Measurements from ENCODE around the gene STYXL2.

Gene STYXL2

DNA sequence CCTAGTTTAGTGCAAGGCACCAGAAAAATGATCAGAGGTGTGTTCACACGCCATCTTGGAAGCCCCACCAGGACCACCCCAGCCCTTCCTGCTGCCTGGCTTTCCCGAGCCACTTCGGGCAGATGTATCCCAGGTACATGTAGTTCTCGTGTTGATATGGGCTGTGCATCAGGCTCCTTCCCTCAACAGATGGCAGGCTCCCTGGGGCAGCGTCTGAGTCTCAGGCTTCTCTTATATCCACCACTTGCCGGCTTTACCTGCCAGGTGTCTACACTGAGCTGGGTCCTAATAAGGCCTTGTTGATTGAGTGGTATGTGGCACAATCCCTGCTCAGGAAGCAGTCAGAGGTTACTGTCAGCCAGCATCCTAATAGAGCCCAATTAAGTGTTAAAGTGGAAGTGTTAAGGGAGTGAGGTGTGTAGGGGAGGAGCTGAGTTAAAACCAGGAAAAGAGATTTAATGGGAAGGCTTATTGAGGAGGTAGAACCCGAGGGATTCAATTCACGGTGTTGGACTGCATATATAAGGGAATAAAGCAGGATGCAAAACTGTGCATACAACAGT lies 12.2 kb upstream of the STYXL2 start:
- DNase-seq (ENCODE audit: low read depth) = no peak

DNA sequence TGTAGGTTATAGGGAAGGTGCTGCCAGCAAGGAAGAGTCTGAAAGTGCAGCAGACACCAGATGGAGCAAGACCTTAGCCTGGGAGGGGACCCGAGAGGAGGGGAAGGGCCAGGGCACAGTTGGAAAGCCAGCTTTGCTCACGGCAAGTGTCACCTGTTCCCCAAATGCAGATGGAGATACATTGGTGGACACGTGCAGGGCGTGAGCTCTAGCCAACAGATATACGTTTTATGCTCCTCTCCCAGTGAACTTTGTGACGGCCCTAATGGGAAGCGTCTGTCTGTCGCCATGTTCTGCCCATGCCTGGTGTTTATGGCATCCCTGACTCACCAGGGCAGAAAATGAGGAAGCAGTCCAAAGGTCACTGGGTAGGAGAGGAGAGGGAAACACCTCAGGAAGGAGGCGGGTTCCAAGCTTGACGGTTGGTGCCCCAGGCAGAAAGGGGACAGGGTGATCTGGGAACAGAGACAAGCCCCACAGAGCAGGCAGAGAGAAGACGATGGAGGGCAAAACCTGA lies 11.3 kb upstream of the STYXL2 start:
- DNase-seq (ENCODE audit: low read depth) = no peak

DNA sequence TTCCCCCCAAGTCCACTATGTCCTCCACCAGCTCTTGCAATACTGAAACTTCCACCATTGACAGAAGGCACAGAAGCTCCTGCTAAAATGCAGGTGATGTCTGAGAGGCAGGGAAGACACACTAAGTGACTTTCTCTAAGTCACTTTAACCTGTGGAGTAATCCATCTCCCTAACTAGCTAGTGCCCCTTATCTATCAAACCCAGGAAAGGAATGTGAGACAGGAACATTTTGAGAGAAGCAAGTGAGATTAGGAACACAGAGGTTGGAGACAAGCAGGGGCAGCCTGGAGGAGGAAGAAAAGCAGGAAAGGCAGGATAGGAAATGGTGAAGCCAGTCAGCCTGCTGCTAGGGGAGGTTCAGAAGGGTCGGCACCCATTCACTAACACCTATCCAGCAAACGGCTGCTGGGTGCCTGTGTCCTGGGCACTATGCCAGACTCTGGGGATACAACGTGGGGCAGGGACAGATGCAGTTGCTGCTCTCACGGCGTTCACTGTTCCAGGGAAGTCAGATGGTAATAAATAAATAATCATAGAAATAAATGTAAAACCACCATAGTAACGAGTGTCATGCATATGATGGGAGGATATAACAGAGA lies 10.7 kb upstream of the STYXL2 start:
- DNase-seq (ENCODE audit: low read depth) = no peak

DNA sequence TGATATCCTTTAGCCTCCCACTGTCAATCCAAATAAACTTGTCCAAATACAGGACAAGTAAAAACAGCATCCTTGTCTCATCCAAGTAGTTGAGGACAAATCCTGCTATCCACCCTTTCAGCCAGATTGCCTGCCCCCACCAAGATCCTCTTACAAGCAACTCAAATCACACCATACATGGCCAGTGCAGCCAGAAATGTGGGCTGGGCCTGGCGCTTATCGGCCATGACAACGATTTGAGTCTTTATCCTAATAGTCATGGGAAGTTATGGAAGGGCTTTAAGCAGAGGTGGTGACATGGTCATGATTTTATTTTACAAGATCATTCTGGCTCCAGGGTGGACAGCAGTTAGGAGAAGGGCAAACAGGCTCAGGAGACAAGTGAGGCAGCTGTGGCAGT lies 10.0 kb upstream of the STYXL2 start:
- no peak for DNase-seq (ENCODE audit: low read depth)

DNA sequence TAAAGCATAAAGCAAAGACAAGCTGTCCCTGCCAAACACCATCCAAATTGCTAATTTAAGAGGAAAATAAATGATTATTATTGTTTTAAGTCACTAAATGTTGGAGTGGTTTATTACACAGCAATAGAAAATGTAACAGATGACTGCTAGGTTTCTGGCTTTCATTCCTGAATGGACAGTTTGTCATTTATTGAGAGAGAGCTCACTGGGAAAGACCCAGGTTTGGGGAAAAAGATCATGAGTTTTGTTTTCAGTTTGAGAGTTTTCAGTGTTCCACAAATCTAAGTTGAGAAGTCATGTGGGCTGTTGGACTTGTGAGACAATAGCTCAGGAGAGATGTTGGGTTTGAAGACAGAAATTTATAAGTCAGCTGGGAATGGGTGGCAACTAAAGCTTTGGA lies 9.1 kb upstream of the STYXL2 start:
- DNase-seq (ENCODE audit: low read depth) = no peak

DNA sequence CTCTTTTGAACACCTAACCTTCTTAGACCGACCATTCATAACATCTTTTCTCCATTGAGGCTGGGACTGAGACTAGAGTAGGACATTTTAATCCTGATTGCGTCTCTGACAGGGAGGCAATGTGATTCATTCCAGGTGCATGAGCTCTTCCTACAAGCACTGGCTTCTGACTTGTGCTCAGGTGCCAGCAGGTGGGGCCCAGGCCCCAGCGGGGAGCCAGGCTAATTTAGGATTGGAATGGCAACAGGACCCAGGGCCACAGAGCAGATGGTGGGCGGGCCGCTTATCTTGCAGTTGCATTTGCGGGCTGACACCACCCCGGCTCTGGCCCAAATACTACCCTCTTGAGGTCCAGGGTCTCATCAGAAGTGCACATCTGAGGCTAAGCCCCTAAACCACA lies 7.8 kb upstream of the STYXL2 start:
- DNase-seq (ENCODE audit: low read depth) = no peak

DNA sequence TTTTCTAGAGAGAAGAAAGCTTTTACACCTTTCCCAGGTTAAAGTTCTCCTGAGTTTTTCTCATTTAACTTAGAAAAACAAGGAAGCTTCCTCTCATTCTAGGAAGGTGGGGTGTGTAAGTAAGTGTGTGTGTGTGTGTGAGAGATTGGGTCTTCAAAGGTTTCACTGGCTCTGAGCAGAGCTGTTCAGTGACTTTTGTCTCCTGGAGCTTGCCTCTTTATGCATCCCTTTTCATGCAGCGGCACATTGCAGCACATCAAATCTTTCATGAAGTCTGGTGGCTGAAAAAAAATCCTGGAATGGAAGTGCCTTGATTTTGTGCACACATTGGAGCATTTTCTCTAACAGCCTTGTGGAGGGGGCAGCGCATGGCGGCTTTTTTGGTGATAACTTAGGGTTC lies 7.1 kb upstream of the STYXL2 start:
- no peak for DNase-seq (ENCODE audit: low read depth)

DNA sequence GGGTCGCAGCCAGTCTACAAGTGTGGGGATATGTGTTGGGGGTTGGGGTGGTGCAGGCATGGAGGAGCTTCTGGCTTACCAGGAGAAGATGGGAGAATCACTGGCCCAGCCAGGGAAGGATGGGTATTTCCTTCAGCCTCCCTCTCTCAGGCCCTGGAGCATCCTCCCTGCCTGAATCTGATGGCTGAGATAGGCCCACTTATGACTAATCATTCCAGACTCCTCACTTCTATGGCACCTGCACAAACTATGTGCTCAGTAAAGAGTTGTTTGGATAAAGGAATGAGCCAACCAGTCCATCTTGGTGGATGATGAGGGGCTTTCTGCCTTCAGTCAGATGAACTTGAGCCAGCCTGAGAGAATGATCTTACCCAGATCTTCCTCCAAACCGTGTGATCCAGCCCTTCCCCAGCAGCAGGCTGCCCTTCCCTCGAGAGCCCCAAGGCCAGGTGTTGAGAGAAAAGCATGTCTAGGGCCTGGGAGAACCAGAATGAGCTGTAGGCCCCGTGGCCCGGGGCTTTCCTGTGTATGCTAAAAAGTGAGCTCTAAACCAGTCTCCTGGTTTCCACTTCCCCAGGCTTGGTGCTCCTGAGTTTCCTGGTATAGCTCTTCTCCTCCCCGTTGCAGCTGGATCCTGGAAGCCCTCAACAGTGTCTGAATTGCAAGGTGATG lies 5.0 kb upstream of the STYXL2 start:
- DNase-seq (ENCODE audit: low read depth) = no peak

DNA sequence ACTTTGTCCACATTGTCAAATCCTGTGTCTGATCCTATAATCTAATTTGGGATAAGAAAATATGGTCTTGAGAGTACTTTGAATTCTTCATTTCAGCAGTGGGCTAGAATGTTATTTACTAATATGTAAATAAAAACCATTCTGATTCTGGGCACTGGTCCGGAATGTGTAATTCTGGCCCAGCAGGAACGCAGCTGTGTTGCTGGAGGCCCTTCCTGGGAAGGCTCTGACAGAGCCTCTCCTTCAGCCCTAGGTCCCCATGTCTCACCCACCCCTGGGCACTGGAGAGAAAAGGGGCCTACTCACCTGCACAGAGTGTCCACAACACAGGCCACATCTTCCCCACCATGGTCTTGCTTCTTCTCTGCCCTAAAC lies 3.9 kb upstream of the STYXL2 start:
- DNase-seq (ENCODE audit: low read depth) = no peak

DNA sequence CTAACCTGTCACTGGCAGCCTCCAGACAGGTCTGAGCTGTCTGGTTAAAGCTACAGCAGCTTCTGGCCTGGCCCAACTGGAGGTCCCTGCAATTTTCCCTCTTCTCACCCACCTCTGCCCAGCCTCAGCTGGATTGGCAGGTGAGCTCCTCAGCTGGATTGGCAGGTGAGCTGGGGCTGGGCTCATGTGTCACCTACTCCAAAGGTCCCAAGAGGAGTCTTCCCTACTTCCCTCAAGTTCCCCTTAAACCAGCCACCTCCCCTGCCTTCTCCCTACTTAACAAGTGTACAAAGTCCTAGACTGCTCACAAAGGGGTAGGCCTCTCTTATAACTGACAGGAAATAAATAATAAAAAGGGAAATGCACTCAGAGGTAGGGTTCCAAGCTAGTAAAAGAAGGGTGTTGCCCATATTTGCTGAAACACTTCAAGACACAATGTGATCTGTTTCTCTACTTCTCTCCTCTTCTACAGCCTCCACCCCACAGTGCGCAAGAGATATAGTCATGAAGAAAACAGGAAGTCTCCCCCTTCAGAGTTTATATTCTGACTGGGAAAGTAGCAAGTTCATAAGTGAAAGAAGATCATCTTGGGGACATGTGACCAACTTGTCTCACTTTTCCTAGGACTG lies 3.4 kb upstream of the STYXL2 start, which contains the start of gene GPA33:
Gene GPA33, minus strand, starts transcription at position 64 of the 629 bp plus-strand sequence. CDS start 90 bp downstream, outside the sequence.
- no peak for DNase-seq (ENCODE audit: low read depth)

DNA sequence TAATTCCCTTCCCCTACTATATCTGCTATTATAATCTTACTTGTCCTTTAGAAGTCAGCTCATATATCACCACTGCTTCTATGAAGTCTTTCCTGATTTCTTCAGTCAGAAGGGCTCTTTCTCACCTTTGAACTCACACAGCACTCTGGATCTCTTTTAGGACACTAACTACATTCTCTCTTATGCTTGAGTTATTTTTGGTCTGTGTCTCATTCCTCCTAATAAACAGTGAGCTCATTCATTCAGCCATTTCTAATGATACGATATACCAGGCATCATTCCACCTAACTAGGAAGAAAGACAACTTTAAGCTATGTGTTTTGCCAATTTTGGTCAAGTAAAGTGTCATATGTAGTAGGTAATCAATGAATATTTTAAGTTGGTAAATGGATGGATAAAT lies 1.2 kb upstream of the STYXL2 start:
- no peak for DNase-seq (ENCODE audit: low read depth)

DNA sequence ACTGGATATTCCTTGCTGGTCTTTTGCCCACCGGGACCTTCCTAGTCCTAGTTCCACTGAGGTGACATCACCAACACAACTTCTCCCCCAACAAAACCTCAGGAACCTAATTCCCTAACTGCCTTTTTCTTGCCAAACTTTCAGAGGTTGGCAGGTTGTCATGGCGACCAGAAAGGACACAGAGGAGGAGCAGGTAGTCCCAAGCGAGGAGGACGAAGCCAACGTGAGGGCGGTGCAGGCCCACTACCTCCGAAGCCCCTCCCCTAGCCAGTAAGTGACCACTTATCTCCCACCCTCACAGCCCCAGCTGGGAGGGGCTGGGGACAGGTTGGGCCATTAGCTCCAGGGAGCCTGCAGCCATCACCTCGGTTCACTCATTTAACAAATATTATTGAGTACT lies 815 bp downstream of the STYXL2 start:
- no peak for DNase-seq (ENCODE audit: low read depth)

DNA sequence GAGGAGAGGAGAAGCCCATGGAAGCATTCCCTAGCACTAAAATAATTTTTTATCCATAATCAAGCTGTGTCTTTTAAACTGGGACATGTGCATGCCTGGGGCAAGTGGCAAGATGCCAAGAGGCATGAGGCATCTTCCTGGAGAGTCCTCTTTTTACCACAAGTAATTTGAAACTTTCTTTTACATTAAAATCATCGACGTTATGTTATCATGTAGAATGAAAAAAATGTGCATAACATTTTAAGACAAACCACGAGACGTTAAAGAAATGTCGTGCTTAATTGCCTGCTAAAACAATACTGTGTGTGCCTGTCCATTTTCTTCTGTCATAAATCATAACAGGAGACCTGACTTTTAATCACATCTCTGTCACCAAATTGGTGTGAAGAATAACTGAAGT lies 1.5 kb downstream of the STYXL2 start:
- DNase-seq (ENCODE audit: low read depth) = no peak

DNA sequence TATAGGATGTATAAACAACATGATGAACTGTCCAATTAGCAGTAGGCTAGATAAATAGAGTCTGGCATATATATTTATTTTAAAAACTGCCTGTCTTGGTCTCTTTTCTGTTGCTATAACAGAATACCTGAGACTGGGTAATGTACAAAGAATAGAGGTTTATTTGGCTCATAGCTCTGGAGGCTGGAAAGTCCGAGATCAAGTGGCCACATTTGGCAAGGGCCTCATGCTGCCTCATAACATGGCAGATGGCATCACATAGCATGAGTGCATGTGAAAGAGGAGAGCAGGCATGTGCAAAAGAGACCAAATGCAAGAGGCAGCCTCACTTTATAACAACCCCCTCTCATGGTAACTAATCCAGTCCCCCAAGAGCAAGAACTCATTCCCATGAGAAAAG lies 6.0 kb downstream of the STYXL2 start:
- no peak for DNase-seq (ENCODE audit: low read depth)

DNA sequence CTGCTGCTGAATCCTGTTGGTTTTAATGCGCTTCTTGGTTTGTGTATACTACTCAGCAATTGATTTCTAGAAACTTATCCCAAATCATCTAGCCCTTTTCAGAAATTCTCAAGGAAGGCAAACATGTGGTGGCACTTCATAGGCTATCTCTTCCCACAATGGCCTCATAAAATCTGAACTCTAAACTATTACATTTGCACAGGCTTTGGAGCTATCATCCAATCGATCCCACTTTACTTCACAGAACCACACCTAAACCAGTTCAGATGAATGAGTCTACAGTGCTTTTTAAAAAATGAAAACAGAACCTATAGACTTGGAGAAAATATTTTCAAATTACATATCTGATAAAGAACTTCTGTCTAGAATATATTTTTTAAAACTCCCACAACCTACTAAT lies 6.9 kb downstream of the STYXL2 start:
- no peak for DNase-seq (ENCODE audit: low read depth)

DNA sequence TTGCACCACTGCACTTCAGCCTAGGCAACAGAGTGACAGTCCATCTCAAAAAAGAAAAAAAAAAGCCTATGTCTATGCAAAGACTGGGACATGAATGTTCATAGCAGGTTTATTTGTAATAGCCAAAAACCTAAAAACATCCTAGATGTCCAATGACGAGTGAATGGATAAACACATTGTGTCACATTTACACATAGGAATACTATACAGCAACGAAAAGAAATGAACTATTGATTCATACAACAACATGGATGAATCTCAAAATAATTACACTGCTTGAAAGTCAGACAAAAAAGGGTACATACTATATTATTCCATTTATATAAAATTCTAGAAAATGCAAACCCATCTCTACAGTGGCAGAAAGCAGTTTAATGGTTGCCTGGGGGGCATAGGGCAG lies 7.9 kb downstream of the STYXL2 start:
- DNase-seq (ENCODE audit: low read depth) = no peak

DNA sequence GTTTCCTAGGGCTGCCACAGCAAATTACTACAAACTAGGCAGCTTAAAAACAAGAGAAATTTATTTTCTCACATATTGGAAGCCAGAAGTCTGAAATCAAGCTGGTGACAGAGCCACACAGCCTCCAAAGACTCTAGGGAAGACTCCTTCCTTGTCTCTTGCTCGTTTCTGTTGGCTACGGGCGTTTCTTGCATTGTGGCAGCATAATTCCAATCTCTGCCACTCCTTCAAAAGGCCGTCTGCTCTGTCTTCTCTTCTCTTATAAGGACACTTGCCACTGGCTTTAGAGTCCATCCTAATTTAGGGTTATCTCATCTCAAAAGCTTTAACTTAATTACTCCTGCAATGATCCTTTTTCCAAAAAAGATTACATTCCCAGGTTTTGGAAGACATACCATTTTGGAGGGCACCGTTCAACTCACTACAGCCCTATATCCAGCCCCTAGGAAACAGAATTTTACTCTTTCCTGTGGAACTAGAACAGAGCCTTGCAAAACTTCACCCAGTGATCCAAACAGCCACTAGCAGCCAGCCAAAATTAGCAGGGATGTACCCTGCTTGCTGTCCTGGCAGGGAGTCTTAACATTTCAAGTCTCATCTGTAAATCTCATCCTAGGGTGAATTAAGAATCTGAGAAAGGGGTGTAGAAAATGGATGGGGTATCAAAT lies 9.2 kb downstream of the STYXL2 start:
- DNase-seq (ENCODE audit: low read depth) = no peak

DNA sequence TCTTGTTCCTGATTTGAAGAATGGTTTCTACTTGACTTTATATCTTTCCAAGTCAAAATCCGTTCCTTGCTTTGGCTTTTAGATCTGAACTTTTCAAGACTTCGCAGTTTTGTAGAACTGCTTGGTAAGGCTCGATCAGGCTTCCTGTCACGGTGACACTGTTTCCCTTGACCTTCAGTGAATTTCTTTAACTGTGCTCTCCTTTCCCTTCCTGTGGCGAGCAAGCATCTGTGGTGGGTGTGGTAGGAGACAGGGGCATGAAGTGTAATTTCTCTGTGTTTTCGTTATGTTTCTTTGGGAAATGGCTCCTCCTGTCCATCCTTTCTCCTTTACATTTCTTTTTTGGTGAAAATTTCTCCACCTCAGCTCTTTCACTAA lies 10.4 kb downstream of the STYXL2 start:
- no peak for DNase-seq (ENCODE audit: low read depth)

DNA sequence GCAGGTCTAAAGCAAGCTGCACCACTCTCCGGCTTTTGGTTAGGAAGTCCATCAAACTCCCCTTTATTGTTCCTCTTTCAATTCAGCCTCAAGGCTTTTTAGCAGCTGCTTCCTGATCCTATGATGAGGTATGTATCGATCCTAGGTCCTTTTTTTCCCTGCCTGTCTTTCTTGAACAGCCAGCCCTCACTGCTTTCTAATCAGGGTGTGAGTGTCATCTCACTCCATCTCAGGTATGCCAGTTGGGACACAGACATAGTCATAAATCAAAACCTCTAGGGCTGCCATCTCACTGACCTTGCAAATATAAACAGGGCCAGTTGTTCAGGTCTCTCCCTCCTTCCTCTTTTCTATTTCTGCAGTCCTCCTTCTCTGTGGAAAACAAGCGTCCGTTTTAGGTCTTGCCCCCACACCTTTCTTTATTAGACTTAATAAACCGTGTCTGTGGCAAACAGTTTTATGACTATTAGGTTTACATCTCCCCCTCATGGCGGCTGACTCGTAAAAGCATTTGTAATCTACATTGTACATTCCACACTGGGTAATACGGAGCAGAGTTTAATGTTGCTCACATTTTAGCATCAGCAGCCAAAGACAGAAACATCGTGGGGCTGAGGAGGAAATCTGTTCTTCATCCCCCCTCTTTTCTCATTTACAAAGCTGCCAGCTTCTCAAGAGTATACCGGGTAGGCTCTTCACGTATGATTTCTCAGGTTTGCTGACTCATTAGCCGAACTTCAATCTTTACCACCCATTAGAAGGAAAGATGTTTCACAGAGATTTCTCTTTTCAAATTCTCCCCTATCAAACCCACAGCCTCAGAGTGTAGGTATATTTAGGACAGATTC lies 11.6 kb downstream of the STYXL2 start:
- no peak for DNase-seq (ENCODE audit: low read depth)

DNA sequence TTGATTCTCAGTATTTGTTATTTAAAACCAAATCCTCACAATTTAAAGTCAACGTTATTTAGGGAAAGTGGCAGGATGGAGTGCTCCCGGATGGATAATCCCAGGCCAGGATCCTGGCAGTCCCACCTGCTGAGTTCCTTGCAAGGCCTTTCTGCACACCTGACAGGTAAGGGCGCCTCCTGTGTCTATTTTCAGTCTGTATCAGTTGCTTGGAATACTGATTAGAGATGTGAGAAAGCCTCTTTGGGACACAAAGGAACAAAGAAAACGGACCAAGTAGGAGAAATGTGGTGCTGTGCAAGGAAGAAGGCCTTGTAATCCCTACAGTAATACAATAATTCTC lies 12.2 kb downstream of the STYXL2 start:
- no peak for DNase-seq (ENCODE audit: low read depth)

DNA sequence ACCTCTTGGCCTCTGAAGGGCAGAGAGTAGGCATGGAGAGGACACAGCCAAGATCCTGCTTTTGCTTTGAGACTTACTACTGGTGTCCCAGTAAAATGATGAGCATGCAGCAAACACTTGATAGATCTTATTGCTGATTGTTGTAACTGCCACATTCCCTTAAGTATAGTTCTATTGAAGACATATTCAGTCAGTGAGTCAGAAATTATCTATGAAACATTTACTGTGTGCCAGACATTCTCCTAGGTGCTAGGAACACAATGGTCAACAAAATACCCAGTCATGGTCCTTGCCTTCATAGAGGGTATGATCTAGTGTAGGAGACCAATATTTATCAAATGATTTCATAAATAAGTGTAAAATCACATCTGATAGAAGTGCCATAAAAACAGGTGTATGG lies 13.6 kb downstream of the STYXL2 start:
- no peak for DNase-seq (ENCODE audit: low read depth)

DNA sequence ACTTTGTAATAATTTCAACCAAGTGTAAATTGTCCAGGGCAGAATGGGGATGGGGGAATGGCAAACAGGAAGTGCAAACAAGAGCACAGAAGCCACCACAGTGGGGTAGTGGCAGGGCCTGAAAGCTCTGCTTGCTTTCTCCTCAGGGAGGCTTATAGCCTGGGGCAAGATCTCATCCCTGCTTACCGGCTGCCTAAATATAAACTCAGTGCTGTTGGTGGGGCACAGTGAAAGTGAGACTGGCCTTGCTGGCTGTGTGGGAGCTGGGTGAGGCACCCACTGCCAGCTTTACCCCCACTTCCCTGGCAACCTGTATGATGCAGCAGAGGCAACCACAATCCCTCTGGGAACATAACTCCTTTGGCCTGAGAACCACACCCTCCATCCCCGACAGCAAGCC lies 15.2 kb downstream of the STYXL2 start:
- no peak for DNase-seq (ENCODE audit: low read depth)

All from activated T-cell treated with anti-CD3 and anti-CD28 coated beads for 24 hours (primary cell).